GM12801 (cell line): ENCODE measurements around the gene TM9SF4.

Experiments
- TF ChIP-seq, protein P1 (sequence below): IDR thresholded peaks from one replicate; pipeline ENCODE4 v1.5.1; 2011; ENCODE audit warnings: control low read depth; ENCODE audit not compliant: insufficient read length; ENCODE audit errors: extremely low read depth

The TM9SF4 gene

DNA sequence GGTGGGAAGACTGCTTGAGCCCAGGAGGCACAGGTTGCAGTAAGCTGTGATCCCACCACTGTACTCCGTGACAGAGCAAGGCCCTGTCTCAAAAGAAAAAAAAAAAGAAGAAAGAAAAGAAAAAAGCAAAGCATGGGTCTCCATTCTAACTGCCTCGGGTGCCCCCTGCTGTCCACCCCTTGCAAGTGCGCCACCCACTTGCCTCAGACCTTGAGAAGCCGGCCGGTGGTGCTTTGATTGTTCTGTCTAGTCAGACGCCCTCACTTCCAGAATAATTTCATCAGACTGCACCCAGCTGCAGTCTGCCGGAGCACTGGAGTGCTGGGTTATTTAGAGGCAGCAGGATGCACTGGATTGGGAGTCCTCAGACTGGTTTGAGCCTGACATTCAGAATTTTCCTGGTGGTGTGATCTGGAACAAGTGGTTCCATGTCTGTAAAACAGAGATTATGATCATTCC, 17.6 kb upstream of the TM9SF4 start:
- TF ChIP-seq, protein P1, sequence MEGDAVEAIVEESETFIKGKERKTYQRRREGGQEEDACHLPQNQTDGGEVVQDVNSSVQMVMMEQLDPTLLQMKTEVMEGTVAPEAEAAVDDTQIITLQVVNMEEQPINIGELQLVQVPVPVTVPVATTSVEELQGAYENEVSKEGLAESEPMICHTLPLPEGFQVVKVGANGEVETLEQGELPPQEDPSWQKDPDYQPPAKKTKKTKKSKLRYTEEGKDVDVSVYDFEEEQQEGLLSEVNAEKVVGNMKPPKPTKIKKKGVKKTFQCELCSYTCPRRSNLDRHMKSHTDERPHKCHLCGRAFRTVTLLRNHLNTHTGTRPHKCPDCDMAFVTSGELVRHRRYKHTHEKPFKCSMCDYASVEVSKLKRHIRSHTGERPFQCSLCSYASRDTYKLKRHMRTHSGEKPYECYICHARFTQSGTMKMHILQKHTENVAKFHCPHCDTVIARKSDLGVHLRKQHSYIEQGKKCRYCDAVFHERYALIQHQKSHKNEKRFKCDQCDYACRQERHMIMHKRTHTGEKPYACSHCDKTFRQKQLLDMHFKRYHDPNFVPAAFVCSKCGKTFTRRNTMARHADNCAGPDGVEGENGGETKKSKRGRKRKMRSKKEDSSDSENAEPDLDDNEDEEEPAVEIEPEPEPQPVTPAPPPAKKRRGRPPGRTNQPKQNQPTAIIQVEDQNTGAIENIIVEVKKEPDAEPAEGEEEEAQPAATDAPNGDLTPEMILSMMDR = peak; percentile 26

DNA sequence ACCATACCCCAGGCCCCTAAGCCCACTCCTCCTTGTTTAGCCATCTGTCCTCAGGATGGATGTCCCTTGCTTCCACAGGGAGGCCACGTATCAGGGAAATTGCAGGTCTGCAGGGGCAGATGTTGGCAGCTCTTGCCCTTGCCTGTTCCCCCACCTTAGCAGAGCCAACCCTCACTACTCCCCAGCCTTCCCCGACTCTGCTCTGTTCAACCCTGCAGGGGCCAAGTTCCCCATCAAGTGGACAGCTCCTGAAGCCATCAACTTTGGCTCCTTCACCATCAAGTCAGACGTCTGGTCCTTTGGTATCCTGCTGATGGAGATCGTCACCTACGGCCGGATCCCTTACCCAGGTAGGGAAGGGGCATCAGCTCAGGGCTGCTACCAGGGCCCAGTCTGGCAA, 10.7 kb upstream of the TM9SF4 start:
- TF ChIP-seq, protein P1 = no peak

DNA sequence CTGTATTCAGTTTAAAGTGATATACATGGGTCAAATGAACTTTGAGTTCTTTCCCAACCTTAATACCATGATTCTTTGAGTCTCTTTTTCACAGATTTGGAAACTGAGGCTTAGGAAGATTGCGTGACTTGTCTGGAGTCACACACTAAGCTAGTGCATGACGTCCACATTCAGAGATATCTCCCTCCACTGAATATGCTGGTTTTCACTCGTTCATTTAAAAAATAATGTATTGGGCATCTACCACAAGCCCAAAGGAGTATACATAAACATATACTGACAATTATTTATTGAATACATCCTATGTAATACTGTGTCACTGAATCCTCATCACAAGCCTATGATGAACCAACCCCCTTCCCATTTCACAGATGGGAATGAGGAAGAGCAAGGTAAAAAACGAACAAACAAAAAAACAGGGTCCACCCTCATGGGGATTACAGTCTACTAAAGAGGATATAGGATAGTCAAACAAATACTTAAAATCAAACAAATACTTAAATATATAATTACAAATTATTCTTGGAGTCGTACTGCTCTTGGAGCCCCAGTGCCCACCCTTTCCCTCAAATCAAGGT, 611 bp upstream of the TM9SF4 start:
- TF ChIP-seq, protein P1 = no peak

DNA sequence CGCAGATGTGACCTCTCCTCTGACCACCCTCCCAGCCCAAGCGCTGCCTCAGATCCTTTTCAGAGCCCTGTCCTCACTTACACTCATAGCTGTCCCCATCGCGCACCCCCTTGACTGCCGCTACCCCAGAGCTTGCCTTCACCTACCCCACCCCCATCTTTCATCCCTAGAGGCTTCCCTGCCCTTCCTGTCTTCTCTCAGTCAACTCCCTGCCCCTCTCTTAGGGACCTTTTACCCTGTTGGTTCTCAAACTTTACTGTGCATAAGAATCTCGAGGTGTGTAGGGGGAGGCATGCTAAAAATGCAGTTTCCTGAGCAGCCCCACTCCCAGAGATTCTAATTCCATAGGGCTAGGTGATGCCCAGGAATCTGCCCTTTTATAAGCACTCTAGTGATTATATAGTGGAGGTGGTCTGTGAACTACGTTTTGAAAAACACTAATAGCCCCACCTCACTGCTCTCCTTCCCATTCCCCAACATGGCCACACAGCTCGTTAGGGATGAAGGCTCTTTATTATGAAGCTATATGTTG, 725 bp downstream of the TM9SF4 start:
- TF ChIP-seq, protein P1 = no peak

DNA sequence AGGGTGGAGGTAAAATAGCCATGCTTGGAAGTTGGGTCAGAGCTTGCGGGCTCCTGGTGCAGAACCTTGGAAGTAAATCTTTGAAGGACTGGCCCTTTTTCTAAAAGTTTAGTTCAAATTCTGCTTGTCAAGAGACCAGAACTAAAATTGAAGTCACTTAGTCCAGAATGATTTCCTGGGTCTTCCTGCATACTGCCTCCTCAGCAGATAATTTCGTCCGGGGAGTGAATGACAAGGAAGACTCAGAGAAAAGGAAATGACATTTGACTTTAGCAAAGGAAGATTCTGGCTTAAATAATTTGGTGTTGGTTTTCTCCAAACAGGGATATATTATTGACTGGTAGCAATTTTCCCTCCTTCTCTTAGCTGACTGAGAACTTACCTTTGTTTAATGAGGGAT, 1.2 kb downstream of the TM9SF4 start:
- TF ChIP-seq, protein P1 = no peak

DNA sequence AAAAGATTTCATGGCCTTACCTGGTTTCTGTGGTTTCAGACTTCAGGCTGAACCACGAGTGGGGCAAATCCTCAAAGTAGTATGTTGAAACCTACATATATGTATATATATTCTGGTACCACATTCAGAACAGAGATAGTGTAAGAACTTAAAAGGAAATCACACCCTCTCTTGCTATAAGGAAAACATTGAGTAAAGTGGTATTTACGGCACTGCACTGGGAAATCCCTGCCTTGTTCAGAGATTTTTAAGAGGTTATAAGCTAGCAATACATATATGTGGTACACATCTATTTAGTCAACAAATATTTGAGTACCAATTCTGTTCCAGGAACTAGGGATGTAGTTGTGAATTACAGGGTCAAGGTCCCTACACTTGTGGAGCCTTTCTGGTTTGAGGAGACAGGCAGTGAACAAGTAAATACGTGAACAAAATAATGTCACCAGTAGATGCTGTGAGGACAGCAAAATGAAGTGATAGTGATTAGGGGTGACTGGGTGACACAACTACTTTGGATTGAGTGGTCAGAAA, 1.7 kb downstream of the TM9SF4 start:
- TF ChIP-seq, protein P1 = no peak

DNA sequence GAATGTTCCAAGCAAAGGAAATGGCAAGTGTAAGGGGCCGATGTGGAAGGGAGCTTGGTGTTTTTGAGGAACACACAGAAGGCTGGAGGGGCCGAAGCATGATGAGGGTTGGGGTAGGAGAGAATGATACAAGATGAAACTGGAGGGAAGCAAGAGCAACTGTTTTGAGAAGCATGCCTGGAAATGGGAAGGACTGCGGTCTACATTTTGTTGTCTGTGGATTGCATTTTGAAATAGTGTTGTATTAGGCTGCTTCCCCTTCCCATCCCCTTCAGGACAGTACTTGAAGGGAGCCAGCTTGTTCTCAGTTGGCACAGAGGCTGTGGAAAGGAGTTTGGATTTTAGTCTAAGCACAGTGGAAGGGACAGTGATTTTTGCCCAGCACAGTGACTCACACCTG, 2.2 kb downstream of the TM9SF4 start:
- TF ChIP-seq, protein P1 = no peak

DNA sequence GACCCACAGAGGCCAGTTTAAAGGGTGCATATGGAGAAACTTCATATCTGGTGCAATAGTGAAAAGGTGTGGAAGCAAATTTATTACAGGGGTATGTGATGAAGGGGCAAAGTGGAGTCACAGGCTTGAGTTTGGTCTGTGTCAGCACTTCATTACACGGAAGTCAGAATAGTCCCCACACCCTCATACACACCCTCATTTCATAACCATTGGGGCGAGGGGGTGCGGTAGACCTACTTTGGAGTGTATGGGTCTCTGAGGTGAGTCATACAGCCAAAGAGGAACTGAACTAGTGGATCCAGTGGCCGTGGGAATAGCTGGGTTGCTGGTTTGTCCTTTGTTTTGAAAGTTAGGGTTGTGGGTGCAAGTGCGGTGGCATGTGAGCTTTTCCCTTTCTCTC, 3.3 kb downstream of the TM9SF4 start:
- TF ChIP-seq, protein P1 = no peak
